Activated naive CD8-positive, alpha-beta T cell treated with anti-CD3 and anti-CD28 coated beads, Interleukin-2, amount 50 U/mL, for 16 hours (primary cell): ENCODE data around the gene LMAN2L.
A peak's percentile ranks its signal among the peaks of the same experiment; 100 is the strongest.

Experiments used
- DNase-seq: peaks from one replicate; pipeline ENCODE4 v3.0.0-alpha.2; 2020; ENCODE audit warnings: low read depth, low spot score

LMAN2L gene, protein sequence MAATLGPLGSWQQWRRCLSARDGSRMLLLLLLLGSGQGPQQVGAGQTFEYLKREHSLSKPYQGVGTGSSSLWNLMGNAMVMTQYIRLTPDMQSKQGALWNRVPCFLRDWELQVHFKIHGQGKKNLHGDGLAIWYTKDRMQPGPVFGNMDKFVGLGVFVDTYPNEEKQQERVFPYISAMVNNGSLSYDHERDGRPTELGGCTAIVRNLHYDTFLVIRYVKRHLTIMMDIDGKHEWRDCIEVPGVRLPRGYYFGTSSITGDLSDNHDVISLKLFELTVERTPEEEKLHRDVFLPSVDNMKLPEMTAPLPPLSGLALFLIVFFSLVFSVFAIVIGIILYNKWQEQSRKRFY

DNA sequence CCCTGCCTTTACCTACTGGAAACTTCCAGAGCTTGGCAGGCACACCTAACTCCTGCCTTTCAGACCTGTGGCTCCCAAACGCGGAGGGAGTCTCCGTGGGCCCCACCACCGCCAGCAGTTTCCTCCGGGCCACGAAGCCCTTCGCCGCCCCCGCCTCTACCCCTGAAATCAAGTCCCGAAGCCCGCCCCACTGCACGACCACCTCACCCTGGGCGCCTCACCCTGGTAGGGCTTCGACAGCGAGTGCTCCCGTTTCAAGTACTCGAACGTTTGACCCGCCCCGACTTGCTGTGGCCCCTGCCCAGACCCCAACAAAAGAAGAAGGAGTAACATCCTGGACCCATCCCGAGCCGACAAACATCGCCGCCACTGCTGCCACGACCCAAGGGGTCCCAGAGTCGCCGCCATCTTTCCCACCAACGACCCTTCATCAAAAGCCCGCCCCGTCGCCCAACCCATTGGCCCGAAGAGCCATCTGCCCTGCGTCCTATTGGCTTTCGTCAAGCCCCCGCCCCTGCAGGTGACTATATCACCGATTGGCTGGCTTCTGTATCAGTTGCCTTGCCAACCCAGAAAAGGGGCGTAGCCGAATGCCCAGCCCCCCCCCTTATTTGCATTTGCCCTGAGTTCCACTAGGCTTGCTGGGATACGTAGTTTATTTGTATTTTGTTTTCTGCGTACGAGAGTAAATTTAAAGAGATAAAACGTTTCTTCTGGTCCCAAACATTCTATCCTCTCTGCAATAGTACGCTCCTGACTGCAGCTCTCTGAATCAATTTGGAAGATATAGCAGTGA is at the start of gene LMAN2L:
Gene LMAN2L, minus strand, starts transcription at position 432 of the 796 bp plus-strand sequence. Its CDS starts 24 bp downstream, at position 408.
- peak; percentile 95 for DNase-seq

DNA sequence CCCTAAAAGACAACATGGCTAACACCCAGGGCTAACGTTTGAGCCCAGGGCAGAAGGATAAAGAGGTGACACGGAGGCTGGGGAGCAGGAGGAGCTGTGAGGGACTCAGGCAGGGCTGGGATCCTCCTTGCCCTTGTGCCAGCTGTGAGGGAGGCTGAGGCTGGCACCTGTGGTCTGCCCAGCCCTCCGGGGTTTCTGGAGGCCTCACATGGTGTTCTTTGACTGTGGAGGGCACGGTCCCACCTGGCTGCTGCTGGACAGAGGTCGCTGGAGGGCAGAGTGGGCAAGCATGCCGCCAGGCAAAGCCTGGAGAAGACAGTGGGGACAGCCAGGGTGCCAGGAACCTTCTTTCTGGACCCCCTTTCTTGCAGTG is 49.4 kb upstream of the LMAN2L start:
- DNase-seq: no peak

DNA sequence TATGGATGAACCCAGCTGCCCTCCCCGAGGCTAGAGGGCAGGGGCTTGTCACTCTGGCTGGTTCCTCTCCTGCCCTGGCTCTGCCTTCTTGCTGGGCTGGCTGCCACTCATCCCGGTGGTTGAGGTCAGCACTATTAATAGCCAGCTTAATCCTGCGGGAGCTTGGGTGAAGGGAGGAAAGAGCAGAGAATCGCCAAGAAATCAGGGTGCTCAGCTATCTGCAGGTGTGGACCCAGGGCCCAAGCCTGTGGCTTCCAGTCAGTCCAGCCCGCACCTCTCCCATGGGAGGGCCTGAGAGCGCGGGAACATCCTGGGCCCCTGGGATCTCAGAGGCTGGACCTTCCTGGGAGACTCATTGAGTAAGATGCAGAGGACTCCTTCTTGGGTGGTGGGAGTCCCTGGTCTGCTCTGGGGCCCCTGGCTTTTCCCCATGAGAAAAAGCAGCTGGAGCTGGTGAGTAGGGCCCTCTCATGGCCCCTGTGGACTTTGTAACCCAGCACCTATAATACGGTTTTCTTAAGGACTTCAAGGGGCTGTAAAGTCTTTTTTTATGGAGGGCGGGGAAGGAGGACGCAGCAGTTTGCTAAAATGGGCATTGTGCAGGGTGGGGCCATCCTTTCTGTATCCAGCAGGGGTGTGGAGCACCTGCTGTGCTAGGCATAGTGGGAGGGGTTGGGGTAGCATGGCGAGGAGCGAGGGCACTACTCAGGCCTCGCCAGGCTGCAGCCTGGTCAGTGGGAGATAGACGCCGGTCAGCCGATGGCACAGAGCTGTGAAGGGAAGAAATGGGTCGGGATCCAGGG is 48.8 kb upstream of the LMAN2L start:
- DNase-seq: no peak

GRCh38 chr2:96787411-96787810 is 47.5 kb upstream of the LMAN2L start:
- DNase-seq: no peak

DNA sequence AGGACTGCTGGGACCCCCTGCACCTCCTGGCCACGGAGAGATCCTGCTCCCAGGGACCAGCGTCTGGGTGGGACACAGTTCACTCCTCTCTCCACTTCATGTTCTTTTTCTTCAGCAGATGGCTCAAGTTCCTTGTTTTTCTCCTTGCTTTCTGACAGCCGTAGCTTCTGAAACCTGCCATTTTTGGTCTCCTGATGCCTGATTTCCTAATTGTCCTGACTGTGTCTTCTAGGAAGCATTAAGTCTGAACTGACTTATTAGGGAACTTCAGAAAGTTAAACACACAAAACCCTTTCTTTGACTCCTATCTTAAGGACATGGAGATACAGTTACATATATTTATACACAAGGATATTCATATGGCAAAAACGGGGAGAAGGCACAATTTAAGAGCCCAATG is 43.5 kb upstream of the LMAN2L start:
- no peak for DNase-seq

GRCh38 chr2:96775160-96775559 is 35.3 kb upstream of the LMAN2L start:
- no peak for DNase-seq

- DNase-seq: no peak
Observed at GRCh38 chr2:96773922-96774321, 34.1 kb upstream of the LMAN2L start.

DNA sequence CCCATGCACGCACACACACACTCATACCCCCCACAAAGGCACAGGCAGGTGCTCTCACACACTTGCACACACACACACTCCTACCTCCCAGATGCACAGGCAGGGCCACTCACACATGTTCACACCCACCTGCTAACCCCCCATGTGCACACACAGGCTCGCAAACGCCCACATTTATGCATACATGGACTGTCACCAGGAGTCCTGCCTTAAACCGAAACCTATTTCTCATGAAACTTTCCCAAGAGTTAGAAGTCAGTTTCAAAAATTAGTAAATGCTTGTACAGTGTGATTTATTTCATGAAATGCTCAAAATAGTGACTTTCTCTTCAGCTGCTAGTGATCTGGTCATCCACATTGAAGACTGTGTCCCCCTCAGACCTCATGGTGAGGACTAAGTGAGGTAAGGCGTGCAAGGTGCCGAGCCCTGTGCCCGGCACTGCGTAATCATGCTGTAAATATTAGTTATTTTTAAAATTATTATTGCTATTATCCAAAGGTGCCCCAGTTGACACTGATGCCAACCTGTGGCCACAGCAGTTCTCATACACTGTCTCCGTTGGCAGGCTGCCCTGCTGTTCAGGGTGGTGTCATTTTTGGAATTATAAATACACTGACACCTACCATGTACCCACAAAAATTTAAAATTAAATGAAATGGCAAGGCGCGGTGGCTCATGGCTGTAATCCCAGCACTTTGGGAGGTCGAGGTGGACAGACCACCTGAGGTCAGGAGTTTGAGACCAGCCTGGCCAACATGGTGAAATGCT is 33.2 kb upstream of the LMAN2L start:
- DNase-seq: no peak

DNA sequence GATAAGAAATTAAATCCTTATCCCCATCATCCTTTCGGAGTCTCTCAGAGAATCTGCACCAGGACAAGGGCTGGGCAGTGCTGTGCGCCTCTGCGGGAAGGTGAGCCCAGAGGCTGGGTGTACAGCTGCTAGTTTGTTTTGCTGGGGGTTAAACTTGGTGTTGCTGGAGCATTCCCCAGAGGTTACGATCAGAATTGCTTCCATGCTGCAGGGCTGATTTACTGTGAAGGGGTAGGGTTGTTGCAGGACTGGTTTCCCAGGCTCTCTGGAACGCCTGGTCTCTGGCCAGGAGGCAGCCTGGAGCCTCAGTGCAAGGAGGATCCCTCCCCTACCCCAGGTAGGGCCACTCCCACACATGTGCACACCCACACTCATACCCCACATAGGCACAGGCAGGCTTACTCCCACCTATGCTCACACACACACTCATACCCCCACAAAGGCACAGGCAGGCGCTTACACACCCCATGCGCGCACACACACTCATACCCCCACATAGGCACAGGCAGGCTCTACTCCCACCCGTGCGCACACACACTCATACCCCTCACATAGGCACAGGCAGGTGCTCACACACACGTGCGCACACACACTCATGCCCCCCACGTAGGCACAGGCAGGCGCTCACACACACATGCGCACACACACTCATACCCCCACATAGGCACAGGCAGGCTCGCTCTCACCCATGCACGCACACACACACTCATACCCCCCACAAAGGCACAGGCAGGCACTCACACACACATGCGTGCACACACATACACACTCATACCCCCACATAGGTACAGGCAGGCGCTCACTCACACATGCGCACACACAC is 32.1 kb upstream of the LMAN2L start:
- DNase-seq: no peak

GRCh38 chr2:96770442-96771202 is 30.8 kb upstream of the LMAN2L start:
- no peak for DNase-seq

GRCh38 chr2:96769814-96770213 is 29.9 kb upstream of the LMAN2L start:
- DNase-seq: no peak

- no peak for DNase-seq
Observed at GRCh38 chr2:96768083-96768561, 28.3 kb upstream of the LMAN2L start.

DNA sequence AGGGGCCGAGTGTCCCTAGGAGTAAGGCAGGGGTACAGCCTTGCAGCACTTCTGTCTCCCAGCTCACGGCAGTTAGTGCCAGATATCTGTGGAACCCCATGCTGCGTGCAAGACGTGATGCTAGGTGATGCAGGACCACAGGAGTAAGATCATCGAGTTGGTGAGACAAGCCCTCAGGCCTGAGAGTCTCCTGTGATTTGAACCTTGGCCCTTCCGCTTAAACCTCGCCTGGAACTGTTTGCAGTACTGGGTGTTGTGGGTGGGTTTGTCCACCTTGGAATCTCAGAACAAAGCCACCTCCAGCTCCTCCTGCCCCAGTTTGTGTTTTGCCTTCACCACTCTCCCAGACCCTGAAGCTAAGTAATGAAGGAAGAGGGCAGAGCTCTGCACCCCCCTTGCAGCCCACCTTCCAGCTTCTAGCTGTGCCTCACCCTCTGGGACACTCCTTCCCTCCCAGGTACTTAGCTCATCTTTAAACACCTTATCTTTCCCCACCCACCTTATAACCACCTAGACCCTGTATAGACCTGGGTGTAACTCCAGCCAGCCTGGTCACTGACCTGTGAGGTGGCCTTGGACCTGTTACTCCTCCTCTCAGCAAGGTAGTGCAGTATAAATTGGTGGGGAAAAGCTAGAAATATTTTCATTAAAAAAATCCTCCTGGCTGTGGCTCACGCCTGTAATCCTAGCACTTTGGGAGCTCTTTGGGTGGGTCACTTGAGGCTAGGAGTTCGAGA is 27.4 kb upstream of the LMAN2L start:
- no peak for DNase-seq

DNA sequence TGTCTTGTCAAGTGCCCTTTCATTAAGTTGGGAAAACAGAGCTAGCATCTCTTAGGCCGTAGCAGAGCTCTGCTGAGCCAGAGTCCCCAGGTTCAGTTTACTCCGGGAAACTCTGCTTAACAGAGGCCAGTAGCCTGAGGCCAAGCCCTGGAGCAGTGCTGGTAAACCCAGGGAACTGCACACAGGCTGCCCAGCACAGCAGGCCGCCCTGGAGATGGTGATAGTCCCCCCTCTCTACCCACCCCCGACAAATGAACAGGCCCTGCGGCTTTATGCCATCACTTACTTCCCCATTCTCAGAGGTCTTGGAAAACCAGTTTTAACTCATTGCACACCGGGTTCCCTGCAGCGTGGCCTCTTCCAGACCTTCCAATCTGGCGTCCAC is 24.4 kb upstream of the LMAN2L start:
- DNase-seq: no peak

- no peak for DNase-seq
Observed at GRCh38 chr2:96763511-96764252, 23.8 kb upstream of the LMAN2L start.

DNA sequence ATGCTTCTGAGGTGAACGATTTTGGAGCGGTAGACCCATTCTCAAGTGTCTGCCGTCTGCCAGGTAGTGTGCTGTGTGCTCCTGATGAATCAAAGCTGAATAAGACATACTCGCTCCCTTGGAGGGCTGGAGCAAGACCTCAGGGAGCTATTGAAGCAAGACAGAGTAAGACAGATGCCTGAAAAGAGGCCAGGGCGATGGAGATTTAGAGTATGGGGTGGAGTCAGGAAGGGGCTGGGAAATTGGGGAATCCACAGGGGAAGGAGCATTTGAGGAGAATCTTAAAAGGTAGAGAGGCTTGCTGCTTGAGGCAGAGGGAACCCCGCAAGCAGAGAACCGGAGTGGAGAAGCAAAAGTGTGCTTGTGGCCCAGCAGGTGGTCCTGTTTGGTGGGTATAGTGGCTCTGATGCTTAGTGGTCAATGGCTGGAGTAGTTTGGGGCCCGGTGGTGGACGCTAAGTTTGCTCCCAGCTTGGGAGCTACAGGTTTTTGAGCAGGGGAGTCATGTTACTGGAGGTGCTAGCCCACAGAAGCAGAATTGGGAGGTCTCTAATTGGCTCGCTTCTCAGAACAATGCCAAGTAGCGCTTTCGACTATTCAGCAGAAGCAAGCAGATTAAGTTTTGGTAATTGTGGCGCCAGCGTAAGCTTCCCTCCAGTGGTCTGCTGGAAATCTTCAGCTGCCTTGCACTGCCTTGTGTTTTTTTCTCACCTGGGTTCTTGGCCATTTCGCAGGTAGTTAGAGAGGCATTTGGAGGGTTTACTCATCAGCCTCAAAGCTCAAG is 22.9 kb upstream of the LMAN2L start:
- no peak for DNase-seq
